Stimulated activated naive CD4-positive, alpha-beta T cell (primary cell): ENCODE data around the gene PRR23C.

Source experiments
- DNase-seq, 6 experiments: peaks; one replicate each; lab custom pipeline; 2025; lab: John Stamatoyannopoulos, UW

Gene PRR23C

DNA sequence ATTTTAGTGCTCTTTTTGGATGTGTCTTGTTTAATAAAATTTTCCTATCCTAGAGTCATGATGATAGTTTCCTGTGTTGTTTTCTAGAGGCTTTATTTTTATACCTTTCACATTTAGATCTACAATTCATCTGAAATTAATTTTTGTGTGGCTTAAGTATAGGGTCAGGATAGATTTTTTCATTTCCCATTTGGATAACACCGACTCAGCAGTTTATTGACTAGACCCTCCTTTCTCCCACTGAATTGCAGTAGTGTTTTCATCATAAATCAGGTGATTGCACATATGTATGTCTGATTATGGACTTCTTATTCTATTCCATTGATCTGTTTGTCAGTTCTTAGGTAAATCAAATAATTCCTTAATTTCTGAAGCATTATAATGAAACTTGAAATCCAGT lies 49.0 kb downstream of the PRR23C start:
- no peak for DNase-seq
